ENCODE results near the gene YIPF6. TPM values are rescaled to one million over a fixed set of nuclear protein-coding genes. Genes with fewer than 3 reads are reported as not detected.

Gene YIPF6
- polyA plus RNA-seq, 1 of the 3 experiments (the other 2 are of a cell fraction), result 15.0 TPM

DNA sequence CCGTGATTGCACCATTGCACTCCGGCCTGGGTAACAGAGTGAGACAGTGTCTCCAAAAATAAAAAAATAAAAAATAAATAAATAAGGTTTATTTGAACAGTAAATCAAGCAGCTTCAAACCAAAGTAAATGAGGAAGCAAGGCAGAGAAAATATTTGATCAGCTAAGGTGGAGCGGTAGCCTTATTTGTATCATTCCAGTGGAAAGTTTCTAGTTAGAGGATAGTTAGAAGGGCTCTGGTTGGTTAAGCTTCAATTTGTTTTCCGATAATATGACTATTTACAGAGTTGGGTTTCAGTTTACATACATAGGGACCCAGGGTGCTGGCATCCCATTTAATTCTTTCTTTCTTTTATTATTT, 43.7 kb upstream of the YIPF6 start:
- TF ChIP-seq TEAD4 (IDR thresholded peaks at IDR 0.05; ENCODE audit: borderline replicate concordance, insufficient read depth) (no peak), SIN3A (IDR thresholded peaks at IDR 0.05; ENCODE audit: borderline replicate concordance, low read depth, low read length) (no peak), MXI1 (IDR thresholded peaks at IDR 0.05; ENCODE audit: low read depth, low read length) (no peak)
- TF ChIP-seq, protein P1, sequence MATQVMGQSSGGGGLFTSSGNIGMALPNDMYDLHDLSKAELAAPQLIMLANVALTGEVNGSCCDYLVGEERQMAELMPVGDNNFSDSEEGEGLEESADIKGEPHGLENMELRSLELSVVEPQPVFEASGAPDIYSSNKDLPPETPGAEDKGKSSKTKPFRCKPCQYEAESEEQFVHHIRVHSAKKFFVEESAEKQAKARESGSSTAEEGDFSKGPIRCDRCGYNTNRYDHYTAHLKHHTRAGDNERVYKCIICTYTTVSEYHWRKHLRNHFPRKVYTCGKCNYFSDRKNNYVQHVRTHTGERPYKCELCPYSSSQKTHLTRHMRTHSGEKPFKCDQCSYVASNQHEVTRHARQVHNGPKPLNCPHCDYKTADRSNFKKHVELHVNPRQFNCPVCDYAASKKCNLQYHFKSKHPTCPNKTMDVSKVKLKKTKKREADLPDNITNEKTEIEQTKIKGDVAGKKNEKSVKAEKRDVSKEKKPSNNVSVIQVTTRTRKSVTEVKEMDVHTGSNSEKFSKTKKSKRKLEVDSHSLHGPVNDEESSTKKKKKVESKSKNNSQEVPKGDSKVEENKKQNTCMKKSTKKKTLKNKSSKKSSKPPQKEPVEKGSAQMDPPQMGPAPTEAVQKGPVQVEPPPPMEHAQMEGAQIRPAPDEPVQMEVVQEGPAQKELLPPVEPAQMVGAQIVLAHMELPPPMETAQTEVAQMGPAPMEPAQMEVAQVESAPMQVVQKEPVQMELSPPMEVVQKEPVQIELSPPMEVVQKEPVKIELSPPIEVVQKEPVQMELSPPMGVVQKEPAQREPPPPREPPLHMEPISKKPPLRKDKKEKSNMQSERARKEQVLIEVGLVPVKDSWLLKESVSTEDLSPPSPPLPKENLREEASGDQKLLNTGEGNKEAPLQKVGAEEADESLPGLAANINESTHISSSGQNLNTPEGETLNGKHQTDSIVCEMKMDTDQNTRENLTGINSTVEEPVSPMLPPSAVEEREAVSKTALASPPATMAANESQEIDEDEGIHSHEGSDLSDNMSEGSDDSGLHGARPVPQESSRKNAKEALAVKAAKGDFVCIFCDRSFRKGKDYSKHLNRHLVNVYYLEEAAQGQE (IDR thresholded peaks at IDR 0.05; ENCODE audit: low read depth, low read length), result no peak
- Histone ChIP-seq H3K9me2 (no peaks in the 10 kb centered on the region), H3K9me3 (no peaks in the 10 kb centered on the region), H3K27me3 (ENCODE audit: insufficient read depth) (no peaks in the 10 kb centered on the region), H3K9ac (no peak overlapping the region), H2AFZ (ENCODE audit: low read depth) (no peak overlapping the region), H3F3A (replicated peaks; ENCODE audit: insufficient read depth) (no peaks in the 10 kb centered on the region), H3K4me3 (ENCODE audit: low read depth in 2 of 2, low read length in 1 of 2) (no peak overlapping the region), H3K36me3 (replicated peaks in 1 of 2; ENCODE audit: control insufficient read depth in 1 of 2, insufficient read depth in 2 of 2, low read length in 1 of 2) (no peaks in the 10 kb centered on the region), H4K20me1 (ENCODE audit: insufficient read depth) (no peaks in the 10 kb centered on the region), H3K79me2 (ENCODE audit: insufficient read depth) (no peaks in the 10 kb centered on the region), H3K4me1 (ENCODE audit: control insufficient read depth in 1 of 2, insufficient read depth in 2 of 2, low read depth in 1 of 2, low read length in 1 of 2) (no peaks in the 10 kb centered on the region), H3K4me2 (no peak overlapping the region), H3K27ac (ENCODE audit: low read depth in 2 of 2, low read length in 1 of 2) (no peak overlapping the region)
- POLR2A ChIA-PET, result no interaction called here
- CTCF ChIA-PET, result interaction anchor here (1.4 kb wide), 1 partner anchor 258 kb away, joined by 5 read pairs; no protein-coding TSS in a partner anchor
- WGBS (ENCODE audit: low lambda C conversion rate), result 41% methylated on average over 4 of the region's 4 CpGs
- no peak for DNase-seq

DNA sequence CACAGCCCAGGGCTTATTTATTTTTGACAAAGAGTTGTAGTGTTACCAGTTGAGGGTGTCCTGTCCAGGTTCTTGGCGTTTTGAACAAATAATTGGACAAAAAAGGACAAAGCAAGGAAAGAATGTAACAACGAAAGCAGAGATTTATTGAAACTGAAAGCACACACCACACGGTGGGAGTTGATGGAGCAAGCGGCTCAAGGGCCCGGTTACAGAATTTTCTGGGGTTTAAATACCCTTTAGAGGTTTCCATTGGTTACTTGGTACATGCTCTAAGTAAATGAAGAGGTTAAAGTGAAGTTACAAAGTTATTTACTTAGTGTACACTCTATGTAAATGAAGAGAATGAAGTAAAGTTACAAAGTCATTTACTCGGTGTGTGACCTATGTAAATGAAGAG, 37.8 kb upstream of the YIPF6 start:
- no peak overlapping the region for H3K4me3 ChIP-seq (ENCODE audit: low read depth in 2 of 2, low read length in 1 of 2)
- H3K36me3 ChIP-seq (replicated peaks in 1 of 2; ENCODE audit: control insufficient read depth in 1 of 2, insufficient read depth in 2 of 2, low read length in 1 of 2), result no peaks in the 10 kb centered on the region
- no peaks in the 10 kb centered on the region for H3K4me1 ChIP-seq (ENCODE audit: control insufficient read depth in 1 of 2, insufficient read depth in 2 of 2, low read depth in 1 of 2, low read length in 1 of 2)
- no peaks in the 10 kb centered on the region for H4K20me1 ChIP-seq (ENCODE audit: insufficient read depth)
- H3K9me2 ChIP-seq, result no peaks in the 10 kb centered on the region
- POLR2A ChIA-PET, result no interaction called here
- WGBS (ENCODE audit: low lambda C conversion rate), result 34% methylated on average over 6 of the region's 6 CpGs
- no peaks in the 10 kb centered on the region for H3K9me3 ChIP-seq
- no peak overlapping the region for H3K4me2 ChIP-seq
- H2AFZ ChIP-seq (ENCODE audit: low read depth), result no peak overlapping the region
- H3K9ac ChIP-seq, result no peak overlapping the region
- CTCF ChIA-PET, result interaction anchor here (1.0 kb wide), 1 partner anchor 264 kb away, joined by 3 read pairs; no protein-coding TSS in a partner anchor
- TF ChIP-seq ELF1 (IDR thresholded peaks at IDR 0.05) (no peak), USF2 (IDR thresholded peaks at IDR 0.05; ENCODE audit: borderline replicate concordance, low read depth, low read length) (no peak), MEF2A (IDR thresholded peaks at IDR 0.05; ENCODE audit: borderline replicate concordance, low read depth) (no peak), EP300 (IDR thresholded peaks at IDR 0.05; ENCODE audit: borderline replicate concordance in 1 of 2, low read depth in 1 of 2, low read length in 1 of 2) (no peak), FOXJ3 (CRISPR knock-in tag; IDR thresholded peaks at IDR 0.05) (no peak), NRF1 (IDR thresholded peaks at IDR 0.05; ENCODE audit: low read depth, low read length) (no peak), ZBTB33 (IDR thresholded peaks at IDR 0.05; ENCODE audit: borderline replicate concordance, low read depth) (no peak), CHD2 (IDR thresholded peaks at IDR 0.05; ENCODE audit: low read length, partially characterized antibody) (no peak), SMC3 (IDR thresholded peaks at IDR 0.05; ENCODE audit: low read depth, low read length) (no peak), JUND (IDR thresholded peaks at IDR 0.05) (no peak), RFX5 (IDR thresholded peaks at IDR 0.05; ENCODE audit: low read length) (no peak)
- TF ChIP-seq, protein P2, sequence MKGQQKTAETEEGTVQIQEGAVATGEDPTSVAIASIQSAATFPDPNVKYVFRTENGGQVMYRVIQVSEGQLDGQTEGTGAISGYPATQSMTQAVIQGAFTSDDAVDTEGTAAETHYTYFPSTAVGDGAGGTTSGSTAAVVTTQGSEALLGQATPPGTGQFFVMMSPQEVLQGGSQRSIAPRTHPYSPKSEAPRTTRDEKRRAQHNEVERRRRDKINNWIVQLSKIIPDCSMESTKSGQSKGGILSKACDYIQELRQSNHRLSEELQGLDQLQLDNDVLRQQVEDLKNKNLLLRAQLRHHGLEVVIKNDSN (IDR thresholded peaks at IDR 0.05; ENCODE audit: borderline replicate concordance, low read depth), result no peak
- H3K27ac ChIP-seq (ENCODE audit: low read depth in 2 of 2, low read length in 1 of 2), result no peak overlapping the region
- no peaks in the 10 kb centered on the region; the same call in 1 of the 2 replicates for H3K27me3 ChIP-seq (ENCODE audit: insufficient read depth)
- no peaks in the 10 kb centered on the region for H3K79me2 ChIP-seq (ENCODE audit: insufficient read depth)
- H3F3A ChIP-seq (replicated peaks; ENCODE audit: insufficient read depth), result no peaks in the 10 kb centered on the region
- no peak for DNase-seq
